Measurements from ENCODE around the gene CXCR4. TPM values are rescaled to one million over a fixed set of nuclear protein-coding genes. Genes with fewer than 3 reads are reported as not detected.

The CXCR4 gene
- 4.9 and 5.4 TPM in 2 replicates for total RNA-seq (2014; rRNA removed; shearing (Covaris generic))

DNA sequence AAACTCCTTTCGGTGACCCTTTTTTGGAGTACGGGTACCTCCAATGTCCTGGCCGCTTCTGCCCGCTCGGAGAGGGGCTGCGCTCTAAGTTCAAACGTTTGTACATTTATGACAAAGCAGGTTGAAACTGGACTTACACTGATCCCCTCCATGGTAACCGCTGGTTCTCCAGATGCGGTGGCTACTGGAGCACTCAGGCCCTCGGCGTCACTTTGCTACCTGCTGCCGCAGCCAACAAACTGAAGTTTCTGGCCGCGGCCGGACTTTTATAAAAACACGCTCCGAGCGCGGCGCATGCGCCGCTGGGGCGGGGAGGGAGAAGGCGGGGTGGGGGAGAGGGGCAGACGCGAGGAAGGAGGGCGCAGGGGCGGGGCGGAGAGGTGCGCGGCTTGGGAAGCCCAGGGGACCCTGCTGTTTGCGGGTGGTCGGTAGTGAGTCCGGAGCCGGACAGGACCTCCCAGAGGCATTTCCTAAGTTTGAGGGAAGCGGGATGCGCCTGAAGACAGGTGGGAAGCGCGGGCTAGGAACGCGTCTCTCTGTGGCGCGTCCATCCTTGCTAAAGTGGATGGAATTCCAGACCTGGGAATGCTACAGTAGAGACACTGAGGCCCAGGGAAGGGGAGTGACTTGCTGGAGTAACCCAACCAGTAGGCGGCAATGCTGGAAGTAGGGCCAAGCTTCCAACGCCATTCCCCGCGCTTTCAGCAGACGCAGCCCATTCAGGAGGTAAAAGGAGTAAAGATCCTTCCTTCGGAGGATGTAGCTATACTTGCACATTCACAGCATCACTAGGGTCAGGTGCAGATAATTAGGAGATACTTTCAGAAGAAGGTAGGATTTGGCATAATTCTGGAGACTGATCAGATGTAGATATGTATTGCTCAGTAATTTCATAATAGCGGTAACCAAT, at the start of gene CXCR4:
TSS of gene CXCR4 (minus strand) at position 241 of the 910 bp plus-strand sequence. CDS start at position 152, 89 bp downstream.
- peak; percentile 23 for DNase-seq (ENCODE audit: low spot score)

DNA sequence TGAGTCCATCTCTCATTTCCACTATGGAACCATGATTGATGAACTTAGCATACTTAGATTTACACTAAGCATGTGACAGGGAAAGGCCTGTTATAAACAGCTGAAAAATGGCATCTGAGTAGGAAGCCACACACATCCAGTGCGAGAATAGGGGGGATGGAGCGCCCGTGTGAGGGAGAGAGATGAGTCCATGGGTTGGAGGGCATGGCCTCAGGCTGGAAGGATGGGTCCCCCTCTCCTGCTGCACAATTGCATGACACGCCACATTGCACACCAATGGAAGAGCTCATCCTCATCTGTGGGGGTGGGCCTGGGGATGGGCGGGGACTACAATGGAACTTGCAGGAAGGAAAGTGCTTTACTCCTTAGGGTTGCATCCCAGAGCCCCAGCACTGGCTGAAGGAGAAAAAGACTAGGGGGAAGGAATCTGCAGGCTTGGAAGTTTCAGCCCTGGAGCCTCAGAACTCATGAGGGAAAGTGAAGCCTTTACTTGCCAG, 46.4 kb upstream of the CXCR4 start:
- no peak for DNase-seq (ENCODE audit: low spot score)

DNA sequence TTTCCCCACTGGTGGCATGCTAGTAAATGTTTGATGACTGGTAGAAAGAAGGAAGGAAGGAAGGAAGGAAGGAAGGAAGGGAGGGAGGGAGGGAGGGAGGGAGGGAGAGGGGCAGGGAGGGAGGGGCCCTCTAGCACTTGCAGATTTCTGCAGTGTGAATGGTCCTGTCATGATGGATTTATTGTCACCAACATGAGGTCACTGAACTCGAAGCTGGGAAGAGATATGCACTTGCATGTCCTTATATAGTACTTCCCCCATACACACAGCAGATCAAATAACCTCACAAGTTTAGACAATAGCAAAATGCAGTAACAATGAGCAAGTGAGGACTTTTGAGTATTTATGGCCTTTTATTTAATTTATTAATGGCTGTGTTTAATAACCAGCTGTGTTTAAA, 44.5 kb upstream of the CXCR4 start:
- DNase-seq (ENCODE audit: low spot score) = no peak

DNA sequence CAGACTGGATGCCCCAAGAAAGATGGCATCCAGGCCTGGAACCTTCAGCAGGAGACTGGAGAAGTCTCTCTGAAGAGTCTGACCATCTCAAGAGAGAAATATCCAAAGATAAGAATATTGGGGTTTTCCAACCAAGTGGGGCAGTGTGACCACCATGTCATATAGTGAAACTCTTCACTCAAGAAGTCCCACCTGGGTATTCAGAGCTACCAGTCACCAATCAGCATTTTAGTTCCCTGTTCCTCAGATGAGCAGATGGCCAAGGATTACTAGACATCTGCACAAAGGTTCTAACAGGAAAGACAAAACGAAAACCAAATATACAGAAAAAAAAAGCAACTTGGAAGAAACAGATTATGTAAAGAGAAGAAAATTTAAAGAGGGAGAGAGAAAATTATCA, 38.5 kb upstream of the CXCR4 start:
- DNase-seq (ENCODE audit: low spot score) = no peak

DNA sequence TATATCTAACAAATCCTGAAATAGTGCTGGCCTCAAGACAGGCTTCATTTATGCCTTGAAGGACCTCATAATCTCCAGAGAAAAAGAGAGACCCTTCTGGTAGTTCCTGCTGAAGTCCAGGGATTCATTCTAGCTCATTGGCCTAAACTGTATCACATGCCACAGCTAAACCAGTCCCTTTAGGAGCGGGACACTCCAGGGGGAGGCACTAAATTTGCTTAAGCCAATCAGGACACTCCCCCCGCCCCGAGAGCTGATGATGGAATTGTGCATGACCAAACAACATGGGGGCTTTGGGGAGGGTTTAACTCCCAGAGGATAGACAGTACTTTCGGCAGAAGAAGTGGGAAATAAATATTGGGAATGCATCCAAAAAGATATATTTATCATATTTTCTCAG, 36.4 kb upstream of the CXCR4 start:
- DNase-seq (ENCODE audit: low spot score) = no peak

DNA sequence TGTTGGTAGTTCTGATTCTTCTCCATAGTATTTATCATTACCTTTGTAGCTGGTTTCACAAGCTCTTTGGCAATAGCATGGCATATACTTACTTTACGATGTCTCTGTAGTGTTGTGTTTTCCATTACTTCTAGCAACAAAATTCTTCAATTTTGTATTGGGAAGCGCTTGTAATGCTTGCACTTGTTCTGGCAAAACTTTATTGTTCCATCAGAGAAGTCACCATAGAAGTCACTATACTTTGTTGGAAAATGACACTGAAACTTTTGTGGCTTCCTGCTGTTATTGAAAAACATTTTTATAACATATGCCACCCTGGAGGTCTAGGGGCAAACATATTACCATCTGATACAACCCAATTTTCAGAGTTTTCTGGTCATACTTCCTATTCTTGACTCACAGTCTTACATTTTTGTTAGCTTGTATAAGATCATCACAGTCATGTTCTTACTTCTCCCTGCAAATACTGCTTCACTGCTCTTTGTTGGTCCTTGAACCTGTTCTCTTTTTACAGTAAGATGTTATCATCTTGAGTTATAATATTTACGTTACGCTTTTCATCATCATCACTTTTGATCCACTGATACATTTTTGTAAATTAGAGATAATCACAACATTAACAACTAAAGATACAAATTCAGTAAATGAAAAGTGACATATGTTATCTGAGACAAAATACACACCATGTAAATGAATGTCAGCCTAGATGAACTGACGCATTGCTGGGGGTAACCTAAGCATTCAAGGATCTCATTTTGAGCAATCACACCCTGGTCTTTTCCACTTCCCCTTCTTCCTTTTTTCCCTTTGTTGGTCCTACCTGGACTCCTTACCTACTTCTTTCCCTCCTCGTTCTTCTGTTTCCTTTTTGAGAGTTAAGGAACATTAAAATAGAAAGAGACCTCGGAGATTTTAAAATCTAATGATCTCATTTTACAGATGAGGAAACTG, 33.3 kb upstream of the CXCR4 start:
- DNase-seq (ENCODE audit: low spot score) = no peak

DNA sequence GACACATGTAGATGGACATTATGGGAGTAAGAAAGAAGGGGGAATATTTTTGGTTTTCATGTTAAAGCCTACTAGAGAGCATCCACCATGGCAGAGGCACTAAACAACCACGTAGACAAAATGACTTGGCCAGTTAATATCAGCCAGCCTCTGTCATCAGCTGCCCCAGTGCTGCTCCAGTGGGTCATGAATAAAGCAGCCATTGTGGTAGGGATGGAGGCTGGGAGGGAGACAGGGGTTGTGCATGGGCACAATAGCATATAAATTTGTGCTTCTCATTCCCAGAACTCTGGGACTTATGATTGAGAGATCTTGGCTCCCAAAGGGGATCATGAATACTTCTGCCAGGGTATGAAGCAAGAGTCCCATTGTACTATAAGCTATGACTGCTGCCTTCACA, 31.1 kb upstream of the CXCR4 start:
- no peak for DNase-seq (ENCODE audit: low spot score)

DNA sequence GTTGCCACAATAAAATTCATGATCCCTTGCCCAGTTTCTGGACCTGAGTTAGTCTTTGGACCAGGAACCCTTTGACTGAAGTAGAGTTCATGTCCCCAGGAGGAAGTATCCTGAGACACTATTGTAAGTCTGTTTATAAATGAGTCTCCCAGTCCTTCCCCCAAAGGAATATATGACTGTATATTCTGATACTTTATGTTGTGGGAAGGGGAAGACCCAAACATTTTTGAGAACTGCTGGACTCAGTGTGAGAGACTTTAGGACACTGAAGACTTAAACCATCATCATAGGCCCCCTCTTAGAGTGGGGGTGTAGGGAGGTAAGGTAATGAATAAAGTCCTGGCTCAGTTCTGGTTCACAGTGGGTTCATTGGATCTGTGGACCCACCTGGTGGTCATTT, 28.6 kb upstream of the CXCR4 start:
- DNase-seq (ENCODE audit: low spot score) = no peak

DNA sequence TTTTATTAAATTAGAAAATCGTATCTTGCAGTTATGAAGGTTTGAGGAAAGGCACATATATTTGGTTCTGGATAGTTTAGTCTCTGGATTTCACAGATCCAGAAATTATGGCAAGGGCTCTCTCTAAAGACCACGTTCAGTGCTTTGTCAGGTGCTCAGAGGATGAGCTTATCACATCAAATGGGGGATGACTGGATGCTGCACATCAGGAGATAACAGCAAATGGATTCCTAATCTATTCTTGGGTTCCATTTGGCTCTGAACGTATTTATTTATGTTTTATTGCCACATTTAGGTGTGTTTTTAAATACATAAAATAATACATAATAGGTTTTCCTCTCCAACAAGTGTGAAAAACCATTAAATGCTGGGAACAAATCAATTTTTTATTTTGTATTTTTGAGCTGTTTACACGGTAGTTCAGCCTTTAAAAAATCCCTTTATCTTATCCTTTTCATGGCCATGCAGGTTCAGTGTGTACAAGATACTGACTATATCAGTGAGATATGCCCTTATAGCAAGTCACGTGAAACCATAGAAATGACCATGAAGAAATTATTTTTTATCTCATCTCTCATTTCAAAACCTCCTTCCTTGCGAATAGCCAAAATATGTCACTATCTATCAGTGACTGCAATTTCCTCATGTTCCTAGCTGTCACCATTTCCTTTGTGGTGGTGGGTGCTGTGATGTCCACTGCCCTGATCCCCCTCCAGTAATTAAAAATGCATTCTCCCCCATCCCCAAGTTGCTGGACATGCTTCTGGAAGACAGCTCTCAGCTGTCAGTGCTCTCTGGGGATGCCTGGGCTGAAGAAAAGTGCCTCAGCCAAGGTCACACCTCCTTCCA, 25.9 kb upstream of the CXCR4 start:
- no peak for DNase-seq (ENCODE audit: low spot score)

DNA sequence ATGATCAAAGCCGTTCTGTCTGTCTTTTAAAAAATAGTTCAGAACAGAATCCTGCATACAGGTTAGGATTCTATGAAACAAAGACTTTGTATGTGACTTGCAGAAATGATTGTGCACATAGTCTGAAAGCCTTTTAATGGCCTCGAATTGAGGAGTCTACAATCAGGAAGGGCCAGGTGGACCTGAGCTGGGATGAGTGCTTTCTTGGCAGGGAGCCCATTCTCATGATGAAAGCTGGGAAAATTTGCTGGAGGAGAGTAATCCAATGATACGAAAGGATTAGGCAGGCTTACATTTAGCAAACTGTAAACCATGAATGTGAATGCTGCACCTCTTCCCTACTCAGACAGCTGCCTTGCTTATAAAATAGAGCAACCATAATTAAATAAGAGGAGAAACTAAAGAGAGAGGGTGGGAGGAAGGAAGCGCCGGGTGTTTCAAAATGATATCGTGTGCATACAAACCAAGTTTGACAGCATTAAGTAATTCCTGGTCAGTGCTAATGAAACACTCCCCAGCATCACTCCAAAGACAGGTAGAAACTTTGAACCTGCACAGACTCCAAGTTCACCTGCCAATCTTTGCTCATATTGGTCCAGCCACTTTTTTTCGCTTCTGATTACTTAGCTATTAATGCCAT, 23.7 kb upstream of the CXCR4 start:
- DNase-seq (ENCODE audit: low spot score) = peak; percentile 26

DNA sequence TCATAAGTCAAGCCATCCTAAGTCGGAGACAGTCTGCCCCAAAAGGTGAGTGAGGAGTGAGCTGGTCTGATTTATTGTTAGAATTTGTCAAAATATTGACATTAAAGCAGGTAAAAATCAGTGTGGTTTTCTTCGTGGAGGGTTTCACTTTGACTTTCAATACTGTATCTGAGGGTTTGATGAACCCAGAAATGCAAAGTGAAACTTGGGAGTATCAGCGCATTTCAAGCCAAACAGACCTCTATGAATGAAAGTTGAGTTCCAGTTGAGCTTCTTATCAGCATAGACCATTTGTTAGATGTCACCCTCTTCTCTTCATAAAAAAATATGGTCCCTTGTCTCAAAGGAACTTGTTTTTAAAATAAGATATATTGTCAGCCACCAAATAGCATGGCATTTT, 21.7 kb upstream of the CXCR4 start:
- DNase-seq (ENCODE audit: low spot score) = no peak

DNA sequence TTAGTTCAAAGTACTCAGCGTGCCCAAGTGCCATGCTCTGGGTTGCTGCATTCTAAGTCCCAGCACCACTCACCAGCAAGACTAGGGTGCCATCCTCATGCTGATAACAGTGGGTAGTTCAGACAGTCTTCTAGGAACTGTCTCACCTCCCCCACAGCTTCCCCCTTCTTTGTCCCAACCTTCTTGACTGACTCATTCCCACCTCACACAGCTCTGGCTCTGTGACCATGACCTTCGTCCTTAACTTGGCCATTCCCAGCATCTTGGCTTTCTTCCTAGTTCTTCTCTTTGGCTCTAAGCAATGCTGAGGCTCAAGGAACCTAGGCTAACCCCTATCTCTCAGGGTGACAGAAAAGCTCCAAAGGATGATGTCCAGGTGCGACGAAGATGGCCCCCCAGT, 20.0 kb upstream of the CXCR4 start:
- DNase-seq (ENCODE audit: low spot score) = no peak

DNA sequence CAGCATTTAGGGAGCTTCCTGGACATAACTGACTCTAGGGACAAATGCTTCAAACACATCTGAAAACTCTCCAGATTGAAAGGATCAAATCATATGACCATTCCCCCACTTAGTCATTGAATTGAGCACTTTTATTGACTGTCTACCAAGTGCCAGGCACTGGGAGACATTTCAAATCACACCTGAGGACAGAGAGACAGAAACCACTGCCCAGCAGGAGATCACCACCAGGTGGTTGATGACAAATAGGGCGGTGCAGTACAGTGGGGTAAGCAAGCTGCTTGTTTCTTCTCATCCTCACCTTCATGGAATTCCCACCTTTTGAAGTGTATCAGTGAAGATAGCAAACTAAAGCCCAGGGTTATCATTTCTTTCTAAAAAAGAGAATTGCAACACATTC, 19.0 kb upstream of the CXCR4 start:
- no peak for DNase-seq (ENCODE audit: low spot score)

DNA sequence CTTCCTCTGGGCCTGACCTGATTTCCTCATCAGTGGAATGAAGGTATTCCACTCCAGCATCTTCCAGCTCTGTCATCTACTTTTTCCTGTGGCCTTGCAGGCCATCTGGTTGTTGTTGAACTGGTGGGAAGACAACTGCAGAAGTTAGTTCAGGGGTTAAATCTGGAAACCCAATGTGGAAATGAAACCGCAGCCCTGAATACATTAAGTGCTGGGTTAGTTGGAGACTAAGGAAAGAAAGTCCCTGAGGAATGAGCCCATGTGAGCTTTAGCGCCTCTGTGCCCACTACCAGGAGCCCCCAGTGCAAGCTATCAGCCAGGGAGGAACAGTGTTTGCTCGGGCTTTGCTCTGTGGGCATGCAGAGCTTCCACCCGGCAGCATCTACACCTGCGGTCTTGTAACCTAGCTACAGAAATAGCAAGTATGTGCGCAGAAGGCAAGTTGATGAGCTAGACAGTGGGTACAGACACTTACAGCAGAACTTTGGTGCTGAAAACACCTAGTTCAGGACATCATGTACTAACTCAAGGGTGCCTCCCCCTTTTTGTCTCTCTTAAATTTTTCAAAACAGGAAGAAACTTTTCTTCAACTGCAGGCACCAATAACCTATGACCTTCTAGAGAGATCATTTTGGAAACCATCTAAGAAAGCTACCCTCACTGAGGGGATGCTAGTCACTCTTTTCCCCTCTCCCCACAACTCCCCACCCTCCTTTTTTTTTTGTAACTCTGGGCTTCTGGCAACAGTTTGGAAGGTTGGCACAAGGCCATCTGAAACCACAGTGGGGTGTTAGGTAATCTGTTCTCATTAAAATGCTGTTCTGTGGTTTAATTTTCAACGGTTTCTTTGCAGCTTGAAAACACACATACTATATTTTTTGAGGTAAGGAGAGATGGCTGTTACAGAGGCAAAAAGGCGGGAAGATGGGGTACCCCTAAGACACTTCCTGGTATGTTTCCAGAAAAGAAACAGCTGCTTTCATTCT, 18.3 kb upstream of the CXCR4 start:
- DNase-seq (ENCODE audit: low spot score) = no peak

DNA sequence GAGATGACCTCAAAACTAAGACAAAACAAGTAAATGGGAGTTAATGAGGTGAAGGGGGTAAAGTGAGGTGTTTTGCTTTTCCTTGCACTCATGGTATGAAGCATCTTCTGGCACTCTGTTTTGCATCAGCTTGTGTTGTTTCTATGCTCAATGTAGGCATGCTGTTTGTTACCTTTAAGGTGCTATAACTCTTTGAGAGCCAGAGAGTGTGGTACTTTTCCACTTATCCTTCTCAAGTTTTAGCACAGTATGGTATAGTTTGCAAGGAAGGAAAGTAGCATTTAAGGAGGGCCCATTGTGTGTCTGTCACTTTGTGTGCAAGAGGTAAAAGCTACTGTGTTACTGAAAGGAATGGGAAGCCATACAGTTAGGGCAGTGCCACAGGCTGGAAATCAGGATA, 17.5 kb upstream of the CXCR4 start:
- no peak for DNase-seq (ENCODE audit: low spot score)

DNA sequence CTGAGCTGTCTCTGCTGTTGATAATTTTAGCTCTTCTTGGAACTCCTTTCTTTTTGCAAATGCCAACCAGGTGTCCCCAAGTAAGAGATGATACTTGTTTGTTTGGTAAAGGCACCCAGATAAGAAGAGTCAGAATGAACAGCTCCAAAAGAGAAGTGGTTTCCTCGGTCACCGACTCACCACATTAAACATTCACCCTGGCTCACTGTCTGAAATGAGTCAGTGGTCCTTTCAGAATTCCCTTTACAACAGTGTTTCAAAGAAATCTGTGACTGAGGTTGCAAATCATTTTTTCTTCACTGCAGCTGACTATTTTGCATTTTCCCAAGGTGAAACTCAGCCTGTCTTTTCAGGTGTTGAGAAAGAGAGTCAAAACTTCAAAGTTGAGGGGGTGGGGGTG, 16.2 kb upstream of the CXCR4 start:
- DNase-seq (ENCODE audit: low spot score) = no peak

DNA sequence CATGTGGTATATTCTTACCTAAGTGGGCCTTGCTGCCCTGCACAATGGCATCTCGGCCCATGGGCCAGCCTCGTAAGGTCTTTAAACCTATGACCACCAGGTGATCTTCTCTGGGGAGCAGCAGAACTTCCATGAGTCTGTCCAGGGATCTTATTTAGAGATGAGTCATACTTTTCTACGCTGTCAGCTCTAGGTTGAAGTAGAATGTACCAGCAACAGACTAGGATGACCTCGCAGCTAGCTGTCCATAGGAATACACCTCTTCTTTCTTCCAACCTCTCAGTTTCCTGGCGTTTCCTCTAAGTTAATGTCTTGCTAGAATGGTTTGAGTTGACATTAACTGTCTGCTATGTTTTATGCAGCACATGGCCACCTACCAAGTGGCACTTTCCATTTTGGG, 15.6 kb upstream of the CXCR4 start:
- no peak for DNase-seq (ENCODE audit: low spot score)

DNA sequence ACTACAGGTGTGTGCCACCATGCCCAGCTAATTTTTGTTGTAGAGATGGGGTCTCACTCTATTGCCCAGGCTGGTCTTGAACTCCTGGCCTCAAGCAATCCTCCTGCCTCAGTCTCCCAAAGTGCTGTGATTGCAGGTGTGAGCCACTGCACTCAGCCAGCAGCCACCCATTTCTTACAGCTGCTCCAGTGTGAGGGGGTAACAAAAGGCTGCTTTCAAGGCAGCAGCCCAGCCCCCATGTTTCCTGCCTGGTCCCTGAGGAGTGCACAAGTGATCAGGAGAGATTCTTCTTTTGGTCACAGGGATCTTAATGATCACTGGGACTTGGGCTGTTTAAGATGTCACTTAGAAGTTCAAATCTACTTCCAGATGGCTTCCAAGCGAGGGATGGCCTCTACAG, 15.2 kb upstream of the CXCR4 start:
- DNase-seq (ENCODE audit: low spot score) = no peak

DNA sequence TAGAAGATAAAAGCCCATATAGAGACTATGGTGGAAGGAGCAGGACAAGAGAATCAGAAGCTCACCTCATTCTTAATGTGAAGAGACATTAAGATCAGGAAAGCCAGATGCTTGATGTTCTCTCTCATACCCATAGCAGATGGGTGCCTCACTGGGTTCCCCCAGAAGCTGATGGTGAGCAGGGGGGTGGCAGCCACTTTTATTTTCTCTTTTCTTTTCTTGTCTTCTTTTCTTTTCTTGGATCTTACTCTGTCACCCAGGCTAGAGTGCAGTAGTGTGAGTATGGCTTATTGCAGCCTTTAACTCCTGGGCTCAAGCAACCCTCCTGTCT, 14.8 kb upstream of the CXCR4 start:
- no peak for DNase-seq (ENCODE audit: low spot score)
